Right ventricle myocardium inferior (tissue), 1 donor: ENCODE results near the gene EHBP1L1. TPM values are rescaled to one million over a fixed set of nuclear protein-coding genes. Genes with fewer than 3 reads are reported as not detected.

Experiments
- ATAC-seq: fragments of 200-7000 bp; cut with Tn5 transposase; one replicate; pipeline ENCODE4 v1.9.1; 2020; ENCODE audit warnings: mild to moderate bottlenecking, moderate library complexity
- DNase-seq: peaks from one replicate; pipeline ENCODE4 v3.0.0; 2021; ENCODE audit errors: missing footprints
- intact Hi-C: fragments of 100-400 bp; cut with DNase I; formaldehyde crosslinking; loops from one replicate; pipeline ENCODE4 v1.11.0; 2022
- total RNA-seq: library from RNA; stranded (reverse); fragmentation: NEBNext Ultra II Directional; extraction: Animal tissue kit (Norgen Biotek cat#: 25700); gene quantifications from one replicate; pipeline ENCODE4 v1.2.1, GENCODE V29; 2021
- donor health status: DM: no; HTN: yes; CAD: no; lungs with severe emphysema.

The EHBP1L1 gene
- total RNA-seq, 1 donor from 2014 or later: 61.0 TPM

GRCh38 chr11:65585396-65586246 lies 9.8 kb downstream of the EHBP1L1 start:
- intact Hi-C loops: no loop called here
- no peak for DNase-seq
- no peak for ATAC-seq

DNA sequence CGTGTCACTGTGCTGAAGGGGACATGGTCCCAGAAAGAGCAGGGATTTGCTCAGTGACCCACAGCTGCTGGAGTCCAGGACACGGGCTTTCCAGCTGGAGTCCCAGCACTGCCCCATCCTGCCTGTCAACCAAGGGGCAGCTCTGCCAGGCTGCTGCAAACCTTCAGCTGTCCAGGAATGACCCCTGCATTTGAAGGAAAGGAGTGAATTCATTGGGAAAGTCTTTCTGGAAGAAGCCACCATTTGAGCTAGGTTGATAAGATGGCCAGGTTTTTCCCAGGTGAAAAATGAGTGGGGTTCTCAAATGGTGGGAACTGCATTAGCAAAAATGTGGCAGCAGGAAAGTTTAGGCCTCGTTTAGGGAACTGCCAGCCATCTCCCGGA lies 10.4 kb downstream of the EHBP1L1 start:
- intact Hi-C loops: no loop called here
- ATAC-seq (no peak), DNase-seq (no peak)

DNA sequence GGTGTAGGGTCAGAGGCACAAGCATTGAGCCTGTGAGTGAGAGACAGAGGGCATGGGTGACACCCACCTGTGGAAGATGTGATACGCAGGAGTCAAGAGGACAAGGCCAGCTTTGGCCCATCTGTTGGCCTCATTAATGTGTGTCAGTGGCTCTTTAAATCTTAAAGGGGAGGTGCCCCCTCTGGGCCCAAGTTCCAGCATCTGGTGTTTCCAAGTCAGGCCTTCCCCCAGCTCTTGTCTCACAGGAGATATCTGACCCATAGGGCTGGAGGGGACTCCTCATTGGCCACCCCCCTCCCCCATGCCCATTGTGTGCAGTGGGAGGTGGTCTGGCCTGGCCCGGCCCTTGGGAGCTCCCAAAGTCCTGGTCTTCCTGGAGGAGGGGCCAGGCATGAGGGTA lies 10.8 kb downstream of the EHBP1L1 start:
- ATAC-seq (peak; percentile 26), DNase-seq (no peak)
- intact Hi-C loops: no loop called here

- DNase-seq (peak; percentile 77), ATAC-seq (peak; percentile 51)
- intact Hi-C loops: loop anchor here (2.0 kb wide), 1 partner anchor 48 kb away; no protein-coding TSS in a partner anchor
These were observed 12.6 kb downstream of the EHBP1L1 start for GRCh38 chr11:65588199-65589054.

GRCh38 chr11:65589444-65590239 lies 13.8 kb downstream of the EHBP1L1 start:
- DNase-seq (peak; percentile 59), ATAC-seq (no peak)
- intact Hi-C loops: loop anchor here (2.0 kb wide), 1 partner anchor 49 kb away; no protein-coding TSS in a partner anchor

DNA sequence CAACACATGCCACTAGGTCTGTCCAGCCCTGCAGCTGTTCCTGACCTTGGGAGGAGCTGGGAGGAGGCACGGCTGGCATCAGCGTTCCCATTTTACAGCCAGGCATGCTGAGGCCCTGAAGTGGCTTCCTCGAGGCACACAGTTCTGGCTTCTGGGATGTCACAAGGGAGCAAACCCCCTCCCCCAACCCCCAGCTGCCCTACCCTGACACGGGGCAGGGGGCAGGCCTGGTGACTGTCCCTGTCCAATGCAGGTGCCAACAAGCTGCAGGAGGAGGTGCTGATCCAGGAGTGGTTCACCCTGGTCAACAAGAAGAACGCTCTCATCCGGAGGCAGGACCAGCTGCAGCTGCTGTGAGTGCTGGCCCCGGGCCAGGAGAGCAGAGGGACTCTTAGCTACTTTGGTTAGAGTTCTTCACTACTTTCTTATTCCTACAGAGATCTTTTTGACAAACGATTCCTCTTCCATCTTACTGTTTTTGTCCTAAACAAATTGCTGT lies 14.4 kb downstream of the EHBP1L1 start:
- no peak for ATAC-seq
- intact Hi-C loops: no loop called here
- DNase-seq: peak; percentile 72

- intact Hi-C loops: no loop called here
- ATAC-seq: peak; percentile 38
- DNase-seq: peak; percentile 65
These were observed 16.3 kb downstream of the EHBP1L1 start for GRCh38 chr11:65591939-65592857.

DNA sequence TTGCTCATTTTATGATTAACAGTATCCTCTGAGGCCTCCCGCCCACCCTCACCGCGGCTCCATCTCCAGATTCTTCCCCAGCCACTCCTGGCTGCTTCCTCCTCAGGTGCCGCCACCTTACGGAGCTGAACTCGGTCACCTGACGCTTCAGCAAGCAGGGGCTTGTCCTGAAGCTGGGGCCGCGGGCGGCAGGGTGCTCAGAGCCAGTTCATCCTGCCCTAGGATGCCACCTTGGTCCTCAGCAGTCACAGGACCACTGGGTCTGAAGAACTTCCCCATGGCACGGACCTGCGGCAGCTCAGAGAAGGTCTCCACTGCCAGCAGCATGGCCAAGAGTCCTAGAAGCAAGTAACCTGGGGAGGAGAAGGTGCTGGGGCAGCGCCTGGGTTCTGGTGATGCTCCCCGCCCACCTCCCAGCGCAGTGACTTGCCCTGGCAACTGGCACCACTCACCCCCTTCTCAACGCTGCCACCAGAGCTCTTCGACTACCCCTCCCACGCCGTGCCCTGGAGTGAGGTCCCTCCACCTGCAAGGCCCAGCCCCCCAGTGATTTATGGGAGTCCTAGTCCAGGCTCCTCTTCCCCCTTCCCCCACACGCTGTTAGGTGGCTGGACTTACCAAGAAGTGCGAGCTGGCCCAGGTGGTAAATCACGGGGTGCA lies 17.1 kb downstream of the EHBP1L1 start:
- DNase-seq (peak; percentile 52), ATAC-seq (no peak)
- intact Hi-C loops: no loop called here

DNA sequence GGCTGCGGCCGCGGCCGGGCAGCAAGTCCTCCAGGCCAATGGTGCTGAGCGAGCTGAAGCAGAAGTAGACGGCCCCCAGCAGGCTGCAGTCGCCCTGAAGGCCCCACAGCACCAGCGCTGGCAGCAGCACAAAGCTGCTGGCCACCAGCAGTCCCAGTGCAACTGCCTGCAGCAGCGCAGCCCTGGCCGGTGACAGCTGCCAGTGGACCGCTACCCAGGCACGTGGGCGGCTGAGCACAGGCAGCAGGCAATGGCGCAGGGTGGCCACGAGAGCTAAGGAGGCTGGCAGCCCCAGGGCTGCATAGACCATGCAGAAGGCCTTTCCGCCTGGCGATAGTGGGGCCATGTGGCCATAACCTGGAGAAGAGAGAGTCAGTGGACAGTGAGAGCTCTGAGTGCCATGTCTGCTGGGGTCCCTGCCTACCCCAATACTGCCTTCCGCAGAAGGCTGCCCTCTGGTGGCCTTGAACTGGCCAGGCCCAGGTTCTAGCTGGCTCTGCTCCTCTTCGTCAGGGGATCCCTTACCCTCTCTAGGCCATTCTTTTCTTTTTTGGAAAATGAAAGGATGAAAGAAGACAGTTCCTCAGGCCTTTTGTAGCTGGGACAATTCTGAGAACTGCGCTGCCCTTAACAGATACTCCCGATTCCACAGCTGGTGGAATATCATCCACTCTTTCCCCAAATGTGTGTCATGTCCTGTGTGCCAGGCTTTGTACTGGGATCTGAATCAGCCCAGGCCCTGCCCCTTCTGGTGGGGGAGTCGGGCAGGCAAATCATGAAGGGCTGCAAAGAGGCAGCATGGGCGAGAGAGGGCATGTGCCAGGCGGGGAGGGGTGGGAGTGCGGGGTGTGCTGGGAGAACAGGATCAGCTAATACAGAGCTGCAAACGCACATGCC lies 17.9 kb downstream of the EHBP1L1 start:
- DNase-seq (peak; percentile 69), ATAC-seq (peak; percentile 40)
- intact Hi-C loops: no loop called here

DNA sequence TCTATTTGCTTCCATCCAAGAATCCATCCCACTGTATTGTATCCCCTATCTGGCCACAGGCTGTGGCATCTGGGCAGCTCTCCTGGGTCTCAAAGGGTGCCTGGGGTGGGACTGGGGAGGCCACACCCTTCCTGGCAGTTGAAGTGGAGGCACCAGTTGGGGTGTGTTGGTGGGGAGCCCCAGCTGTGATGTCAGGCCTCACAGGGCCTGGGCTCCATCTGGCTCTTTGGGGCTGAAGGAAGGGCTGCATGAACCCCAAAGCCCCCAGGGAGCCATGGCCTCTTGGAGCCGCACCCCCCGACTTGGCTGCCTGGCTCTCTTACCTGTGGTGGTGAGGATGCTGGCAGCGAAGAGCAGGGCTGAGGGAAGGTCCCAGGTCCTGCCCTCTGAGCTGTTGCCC lies 19.3 kb downstream of the EHBP1L1 start:
- ATAC-seq (no peak), DNase-seq (peak; percentile 9)
- intact Hi-C loops: no loop called here

DNA sequence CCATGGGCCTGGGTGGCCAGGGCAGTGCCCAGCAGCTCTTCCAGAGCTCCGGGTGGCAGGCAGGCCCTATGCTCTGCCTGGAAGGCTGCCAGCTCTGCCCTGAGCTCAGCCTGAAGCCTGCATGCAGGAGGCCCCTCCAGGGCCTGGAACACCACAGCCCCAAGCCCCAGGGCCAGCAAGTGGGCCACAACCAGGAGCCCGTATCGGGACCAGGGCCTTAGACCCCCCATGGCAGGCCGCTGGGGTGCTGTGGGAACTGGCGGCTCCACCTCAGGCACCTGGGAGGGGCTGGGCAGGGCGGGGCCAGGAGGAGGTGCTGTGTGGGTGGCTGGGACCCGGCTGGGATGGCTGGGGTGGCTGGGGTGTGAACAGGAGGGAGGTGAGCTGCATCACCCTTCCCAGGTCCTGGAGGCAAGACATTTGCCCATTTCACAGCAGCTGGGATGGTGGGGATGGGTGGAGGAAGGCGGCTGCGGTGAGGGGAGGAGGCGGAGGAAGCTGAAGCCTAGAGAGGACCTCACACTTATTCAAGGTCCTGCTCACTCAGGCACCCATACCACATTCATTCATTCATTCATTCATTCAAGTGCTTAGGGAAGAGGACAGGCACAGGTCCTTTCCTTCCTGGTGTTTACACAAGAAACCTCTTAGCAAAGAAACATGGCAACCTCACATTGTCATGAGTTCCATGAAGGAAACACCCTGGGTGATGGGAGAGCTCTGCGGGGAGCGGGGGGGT lies 19.9 kb downstream of the EHBP1L1 start, which contains the start of gene KCNK7:
KCNK7 (minus strand) TSS at position 258 of the 739 bp plus-strand sequence; CDS start at position 230, 28 bp downstream.
- ATAC-seq (no peak), DNase-seq (peak; percentile 62)
- intact Hi-C loops: no loop called here

DNA sequence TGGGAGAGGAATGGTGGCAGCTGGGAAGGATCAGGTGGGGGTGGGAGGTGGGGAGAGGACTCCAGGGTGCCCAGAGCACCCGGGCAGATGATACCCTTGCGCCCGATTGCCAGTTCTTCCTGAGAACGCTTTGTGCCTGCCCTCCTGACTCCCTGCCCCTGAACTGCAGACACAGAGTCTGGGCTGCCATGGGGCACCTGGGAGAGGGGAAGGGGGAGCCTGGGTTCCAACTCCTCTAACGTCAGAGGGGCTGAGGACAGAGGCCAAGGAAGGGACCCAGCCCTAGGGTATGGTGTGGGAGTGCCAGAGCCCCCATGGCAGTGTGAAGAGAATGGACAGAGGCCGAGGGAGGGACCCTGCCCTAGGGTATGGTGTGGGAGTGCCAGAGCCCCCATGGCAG lies 20.7 kb downstream of the EHBP1L1 start:
- DNase-seq (peak; percentile 5), ATAC-seq (no peak)
- intact Hi-C loops: no loop called here

DNA sequence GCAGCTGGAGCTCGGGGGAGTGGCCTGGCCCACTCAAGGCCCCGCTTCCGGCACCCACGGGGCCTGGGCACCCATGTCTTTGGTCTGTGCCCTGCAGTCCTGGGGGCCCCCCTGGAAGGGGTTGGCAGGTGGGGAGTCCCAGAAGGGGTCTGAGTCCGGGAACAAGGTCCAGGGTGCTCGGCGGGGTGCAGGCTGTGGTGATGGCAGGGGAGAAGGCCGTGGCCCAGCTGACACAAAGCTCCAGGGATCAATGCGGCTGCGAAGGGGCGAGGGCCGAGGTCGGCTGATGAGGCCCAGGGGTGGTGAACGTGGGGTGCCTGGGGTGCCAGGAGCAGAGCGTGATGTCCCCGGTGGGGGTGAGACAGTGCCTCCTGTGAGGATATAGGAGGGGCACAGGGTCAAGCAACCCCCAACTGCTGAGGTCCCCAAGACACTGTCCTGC lies 22.4 kb downstream of the EHBP1L1 start:
- DNase-seq (peak; percentile 37), ATAC-seq (no peak)
- intact Hi-C loops: no loop called here

- no peak for ATAC-seq
- intact Hi-C loops: no loop called here
- peak; percentile 41 for DNase-seq
These were observed 23.5 kb downstream of the EHBP1L1 start for GRCh38 chr11:65599216-65599954.

DNA sequence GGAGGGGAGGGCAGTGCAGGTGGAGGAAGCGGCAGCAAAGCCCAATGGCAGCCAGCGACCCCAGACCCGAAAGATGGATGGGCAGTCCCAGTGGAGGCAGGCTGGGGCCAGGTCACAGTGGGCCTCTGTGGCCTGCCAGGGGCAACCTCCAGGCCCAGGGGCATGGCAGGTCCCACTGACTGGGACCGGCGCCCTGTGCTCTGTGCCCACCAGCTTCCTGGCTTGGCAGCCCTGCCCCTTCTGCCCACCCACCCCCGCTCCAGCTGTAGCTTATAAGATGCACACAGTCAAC lies 24.0 kb downstream of the EHBP1L1 start:
- DNase-seq (no peak), ATAC-seq (no peak)
- intact Hi-C loops: no loop called here
